ENCODE data around the gene CLIP3. TPM values are rescaled to one million over a fixed set of nuclear protein-coding genes. Genes with fewer than 3 reads are reported as not detected.

Gene CLIP3
- total RNA-seq, 2 donors from 2014 or later, result 7.2 to 7.9 TPM

GRCh38 chr19:36014012-36014924 lies 18.4 kb downstream of the CLIP3 start, which contains the start of gene ALKBH6:
ALKBH6 (minus strand) TSS chr19:36014213; CDS start chr19:36013397, 816 bp downstream.
- ATAC-seq (peak; percentile 99), DNase-seq (peak; percentile 100)
- intact Hi-C loops (cut with DNase I), result no loop called here

GRCh38 chr19:36013280-36014011 lies 19.2 kb downstream of the CLIP3 start:
- ATAC-seq, result no peak
- intact Hi-C loops (cut with DNase I), result no loop called here
- DNase-seq, result no peak

GRCh38 chr19:36010402-36010801 lies 22.3 kb downstream of the CLIP3 start:
- intact Hi-C loops (cut with DNase I), result no loop called here
- no peak for DNase-seq

GRCh38 chr19:36009633-36010379 lies 22.9 kb downstream of the CLIP3 start:
- DNase-seq (no peak), ATAC-seq (no peak)
- intact Hi-C loops (cut with DNase I), result no loop called here

More at GRCh38 chr19:36010402-36010801, 22.3 kb downstream of the CLIP3 start:
- no peak for ATAC-seq

GRCh38 chr19:36009220-36009619 lies 23.5 kb downstream of the CLIP3 start:
- intact Hi-C loops (cut with DNase I), result no loop called here
- DNase-seq, result peak; percentile 81
- peak; percentile 60 to 73 for ATAC-seq

- DNase-seq (no peak), ATAC-seq (peak in 1 of 2 donors; percentile 7)
- intact Hi-C loops (cut with DNase I), result no loop called here
Observed at GRCh38 chr19:36008336-36008978, 24.2 kb downstream of the CLIP3 start, which contains the start of gene SYNE4. SYNE4 (minus strand) TSS chr19:36008813; CDS start chr19:36008681, 132 bp downstream.

GRCh38 chr19:36006955-36007354 lies 25.7 kb downstream of the CLIP3 start:
- intact Hi-C loops (cut with DNase I), result no loop called here
- ATAC-seq (no peak), DNase-seq (no peak)

- intact Hi-C loops (cut with DNase I), result no loop called here
- ATAC-seq, result no peak
- no peak for DNase-seq
Observed at GRCh38 chr19:36003284-36003683, 29.4 kb downstream of the CLIP3 start.

GRCh38 chr19:36001605-36002004 lies 31.1 kb downstream of the CLIP3 start:
- ATAC-seq (no peak), DNase-seq (no peak)
- intact Hi-C loops (cut with DNase I), result no loop called here

- ATAC-seq (no peak), DNase-seq (no peak)
- intact Hi-C loops (cut with DNase I), result no loop called here
Observed at GRCh38 chr19:35996777-35997176, 35.9 kb downstream of the CLIP3 start.

- DNase-seq (peak; percentile 99), ATAC-seq (peak; percentile 96 to 97)
- intact Hi-C loops (cut with DNase I), result no loop called here
Observed at GRCh38 chr19:35995048-35995993, 37.4 kb downstream of the CLIP3 start, which contains the start of gene SDHAF1. SDHAF1 (plus strand) TSS chr19:35995188; CDS start chr19:35995275, 87 bp downstream.

GRCh38 chr19:35993923-35994598 lies 38.6 kb downstream of the CLIP3 start:
- intact Hi-C loops (cut with DNase I), result no loop called here
- ATAC-seq (no peak), DNase-seq (peak; percentile 52)

GRCh38 chr19:35992907-35993765 lies 39.5 kb downstream of the CLIP3 start:
- ATAC-seq (no peak), DNase-seq (no peak)
- intact Hi-C loops (cut with DNase I), result no loop called here

- DNase-seq, result no peak
- no peak for ATAC-seq
- intact Hi-C loops (cut with DNase I), result no loop called here
Observed at GRCh38 chr19:35991731-35992450, 40.8 kb downstream of the CLIP3 start.

Data from left cardiac atrium (tissue), 4 donors.